IMR-90 (cell line): ENCODE data around the gene INHBE. TPM values are rescaled to one million over a fixed set of nuclear protein-coding genes. Genes with fewer than 3 reads are reported as not detected.

Experiments used
- CTCF ChIP-seq: conservative IDR thresholded peaks from 2 replicates; pipeline ENCODE4 v1.5.1; 2012; ENCODE audit warnings: mild to moderate bottlenecking, low read depth, low read length, improper control_type of control experiment
- NFE2L2 ChIP-seq: fragments of 150-350 bp; IDR thresholded peaks from 2 replicates; pipeline ENCODE4 v1.6.1; 2016; ENCODE audit warnings: low read depth, mild to moderate bottlenecking, low read length
- polyA plus RNA-seq, 3 experiments: library from polyadenylated mRNA; depleted of rRNA; stranded (reverse); fragments of >200 nt; gene quantifications; 2 replicates each; pipeline ENCODE4 v1.2.3, GENCODE V29; 2012; ENCODE audit warnings: low replicate concordance in 1 of 3
- total RNA-seq: library from RNA; depleted of rRNA; stranded (reverse); fragments of >200 nt; gene quantifications from 2 replicates; pipeline ENCODE4 v1.2.3, GENCODE V29; 2012

INHBE gene
- total and polyA plus RNA-seq, 2 of the 4 experiments (the other 2 are of a cell fraction), result 0.90 to 1.7 TPM

DNA sequence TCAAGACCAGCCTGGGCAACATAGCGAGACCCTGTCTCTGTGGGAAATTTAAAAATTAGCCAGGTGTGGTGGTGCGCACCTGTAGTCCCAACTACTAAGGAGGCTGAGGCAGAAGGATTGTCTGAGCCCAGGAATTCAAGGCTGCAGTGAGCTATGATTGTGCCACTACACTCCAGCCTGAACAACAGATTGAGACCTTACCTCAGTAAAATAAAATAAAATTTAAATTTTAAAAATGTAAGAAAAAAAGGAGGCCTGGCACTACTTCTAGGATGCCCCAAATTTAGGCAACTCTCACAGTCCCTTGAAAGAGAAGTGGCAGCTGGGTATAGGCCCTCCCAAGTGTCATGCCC is 918 bp upstream of the INHBE start (continued):
- TF ChIP-seq CTCF (no peak), NFE2L2 (no peak)
